ENCODE data around the gene GRIN1.

GRIN1 gene

DNA sequence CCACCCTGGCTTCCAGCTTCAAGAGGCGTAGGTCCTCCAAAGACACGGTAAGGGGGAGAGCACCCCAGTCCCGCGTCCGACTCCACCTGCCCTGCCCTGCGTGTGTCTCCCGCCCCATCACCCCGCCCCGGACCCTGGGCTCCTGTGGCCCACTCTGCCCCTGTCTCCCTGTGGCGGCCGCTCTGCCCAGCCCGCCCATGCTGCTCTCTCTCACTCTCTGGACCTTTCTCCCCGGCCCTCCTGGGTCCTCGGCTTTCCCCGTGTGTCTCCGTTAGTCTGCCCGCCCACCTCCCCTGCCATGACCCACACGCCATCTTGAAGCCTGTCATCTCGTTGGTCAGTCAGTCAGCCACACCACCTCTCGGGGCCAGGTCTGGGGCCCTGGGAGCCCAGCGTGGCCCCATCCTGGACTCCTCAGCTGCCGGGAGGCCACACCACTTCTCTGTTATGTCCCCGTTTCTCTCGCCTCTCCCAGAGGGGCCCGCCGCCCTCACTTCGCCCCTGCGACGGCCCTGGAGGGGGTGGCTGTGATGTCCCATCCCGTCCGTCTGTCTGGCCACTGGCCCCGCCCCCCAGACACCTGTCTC, 26.4 kb downstream of the GRIN1 start:
- no peak for DNase-seq (ENCODE audit: low read depth)

DNA sequence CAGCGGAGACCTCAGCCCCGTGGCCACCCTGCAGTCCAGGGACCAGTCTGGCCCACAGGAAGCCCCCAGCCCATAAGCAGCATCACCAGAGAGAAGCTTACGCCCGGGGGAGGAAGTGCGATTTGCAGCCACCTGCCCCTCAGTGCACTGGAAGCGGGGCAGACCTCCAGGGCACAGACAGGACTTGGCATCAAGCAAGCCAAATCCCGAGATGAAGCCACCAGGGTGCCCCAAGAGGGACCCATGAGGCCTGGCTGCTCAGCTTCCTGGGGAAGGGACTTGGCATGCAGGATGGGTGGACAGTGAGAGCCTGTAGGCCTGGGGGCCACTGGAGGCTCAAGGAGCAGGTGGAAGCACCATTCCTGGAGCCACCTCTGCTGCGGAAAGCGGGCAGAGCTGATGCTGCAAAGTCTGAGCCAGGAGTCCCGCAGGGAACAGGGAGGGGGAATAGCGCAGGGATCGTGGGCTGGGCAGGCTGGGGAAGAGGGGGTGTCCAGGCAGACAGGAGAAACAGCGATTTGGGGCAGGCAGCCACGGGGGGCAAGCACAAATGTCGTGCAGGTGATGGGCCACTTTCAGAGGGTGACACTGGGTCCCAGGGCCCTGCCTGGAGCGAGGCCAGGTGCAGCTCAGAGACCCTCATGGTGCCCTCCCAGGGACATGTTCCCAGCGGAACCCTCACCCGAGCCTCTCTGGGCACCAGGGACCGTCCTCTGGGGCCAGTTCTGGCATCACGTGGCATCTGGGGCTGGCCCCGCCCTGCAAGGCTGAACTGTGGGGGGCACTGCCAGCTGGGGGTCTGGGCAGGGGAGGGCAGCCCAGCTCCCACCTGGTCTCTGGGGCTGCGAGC, 27.7 kb downstream of the GRIN1 start:
- DNase-seq (ENCODE audit: low read depth): no peak

- no peak for DNase-seq (ENCODE audit: low read depth)
Measured at GRCh38 chr9:137167277-137167746, 28.4 kb downstream of the GRIN1 start.

GRCh38 chr9:137167747-137168572, 29.0 kb downstream of the GRIN1 start:
- no peak for DNase-seq (ENCODE audit: low read depth)

- DNase-seq (ENCODE audit: low read depth): no peak
Measured at GRCh38 chr9:137168573-137168903, 29.6 kb downstream of the GRIN1 start.

DNA sequence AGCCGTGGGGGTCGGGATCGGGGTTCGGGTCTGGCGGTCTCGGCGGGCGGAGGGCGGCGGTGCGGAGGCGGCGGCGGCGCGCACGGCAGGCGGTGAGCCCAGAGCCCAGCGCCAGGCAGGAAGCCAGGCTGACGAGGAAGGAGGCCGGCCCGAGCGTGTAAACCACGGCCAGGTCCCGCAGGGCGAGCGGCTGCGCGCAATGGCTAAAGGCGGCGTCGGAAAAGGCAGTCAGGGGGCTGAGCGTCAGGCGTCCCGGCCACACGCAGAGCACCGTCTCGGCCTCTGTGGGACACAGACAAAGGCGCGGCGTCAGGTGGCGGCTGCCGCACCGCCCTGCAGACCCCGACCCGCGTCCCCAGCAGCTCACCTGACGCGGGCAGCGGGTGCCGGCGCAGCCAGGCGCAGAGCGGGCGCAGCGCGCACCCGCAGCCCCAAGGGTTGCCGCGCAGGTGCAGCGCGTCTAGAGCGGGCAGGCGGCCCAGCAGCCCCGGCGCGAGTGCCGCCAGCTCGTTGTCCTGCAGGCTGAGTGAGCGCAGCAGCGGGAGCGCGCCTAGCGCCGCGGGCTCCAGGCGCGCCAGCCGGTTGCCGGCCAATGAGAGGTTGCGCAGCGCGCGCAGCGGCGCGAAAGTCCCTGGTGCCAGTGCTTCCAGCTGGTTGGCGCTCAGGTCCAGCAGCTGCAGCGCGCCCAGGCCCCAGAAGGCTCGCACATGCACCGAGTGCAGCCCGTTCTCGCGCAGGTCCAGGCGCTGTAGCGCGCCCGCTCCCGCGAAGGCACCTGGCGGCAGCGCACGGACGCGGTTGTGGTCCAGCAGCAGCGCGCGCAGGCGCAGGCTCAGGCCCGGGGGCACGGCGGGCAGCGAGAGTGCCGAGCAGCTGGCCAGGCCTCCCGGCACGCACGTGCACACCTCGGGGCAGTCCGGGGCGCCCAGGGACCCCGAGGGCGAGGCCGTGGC, 30.2 kb downstream of the GRIN1 start:
- no peak for DNase-seq (ENCODE audit: low read depth)

DNA sequence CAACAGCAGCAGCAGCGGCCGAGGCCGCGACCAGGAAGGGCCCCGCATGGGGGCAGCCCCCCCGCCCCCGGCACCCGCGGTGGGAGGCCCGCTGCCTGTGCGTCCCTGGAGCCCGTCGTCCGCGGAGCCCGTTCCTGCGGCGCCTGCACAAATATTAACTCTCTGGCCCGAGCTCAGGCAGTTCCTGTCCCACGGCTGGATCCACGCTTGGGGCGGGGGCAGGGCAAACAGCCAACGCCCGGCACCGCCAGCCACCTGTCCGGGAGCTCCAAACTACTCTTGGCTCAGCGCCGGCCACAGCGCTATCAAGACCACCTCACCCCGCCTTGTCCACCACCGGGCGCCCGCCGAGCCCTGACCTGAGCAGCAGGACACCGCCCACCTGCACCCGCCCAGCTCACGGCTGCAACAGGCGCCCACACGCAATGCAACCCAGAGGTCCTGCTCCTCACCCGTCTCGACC, 31.0 kb downstream of the GRIN1 start, which contains the start of gene LRRC26:
LRRC26 (minus strand) TSS at position 156 of the 463 bp plus-strand sequence; CDS start at position 48, 108 bp downstream.
- DNase-seq (ENCODE audit: low read depth): no peak

DNA sequence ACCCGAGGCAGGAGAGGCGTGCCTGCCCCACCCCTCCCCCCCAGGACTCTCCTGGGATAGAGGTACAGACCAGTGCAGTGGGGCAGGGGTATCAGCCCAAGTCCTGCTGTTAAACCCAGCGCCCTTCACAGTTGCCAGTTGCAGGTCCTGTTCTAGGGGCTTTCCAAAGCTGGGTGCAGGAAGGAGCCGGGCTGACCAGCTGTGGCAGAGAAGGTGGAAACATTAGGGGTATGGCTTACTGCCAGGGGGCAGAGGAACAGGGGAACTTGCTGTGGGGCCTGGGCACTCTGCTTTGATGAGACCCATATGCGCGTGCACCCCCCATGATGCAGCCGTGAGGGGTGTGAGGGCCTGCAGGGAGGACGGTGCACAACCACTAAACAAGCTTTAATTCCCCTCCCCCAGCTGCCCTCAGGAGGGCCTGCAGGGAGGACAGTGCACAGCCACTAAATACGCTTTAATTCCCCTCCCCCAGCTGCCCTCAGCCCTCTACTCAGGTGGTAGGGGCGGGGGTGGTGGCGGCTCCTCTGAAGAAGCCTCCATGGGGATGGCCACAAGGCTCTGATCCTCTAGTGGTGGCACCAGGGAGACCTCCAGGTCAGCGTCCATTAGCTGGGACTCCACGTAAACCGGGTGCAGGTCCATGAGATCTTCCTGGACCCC, 31.7 kb downstream of the GRIN1 start:
- DNase-seq (ENCODE audit: low read depth): no peak

DNA sequence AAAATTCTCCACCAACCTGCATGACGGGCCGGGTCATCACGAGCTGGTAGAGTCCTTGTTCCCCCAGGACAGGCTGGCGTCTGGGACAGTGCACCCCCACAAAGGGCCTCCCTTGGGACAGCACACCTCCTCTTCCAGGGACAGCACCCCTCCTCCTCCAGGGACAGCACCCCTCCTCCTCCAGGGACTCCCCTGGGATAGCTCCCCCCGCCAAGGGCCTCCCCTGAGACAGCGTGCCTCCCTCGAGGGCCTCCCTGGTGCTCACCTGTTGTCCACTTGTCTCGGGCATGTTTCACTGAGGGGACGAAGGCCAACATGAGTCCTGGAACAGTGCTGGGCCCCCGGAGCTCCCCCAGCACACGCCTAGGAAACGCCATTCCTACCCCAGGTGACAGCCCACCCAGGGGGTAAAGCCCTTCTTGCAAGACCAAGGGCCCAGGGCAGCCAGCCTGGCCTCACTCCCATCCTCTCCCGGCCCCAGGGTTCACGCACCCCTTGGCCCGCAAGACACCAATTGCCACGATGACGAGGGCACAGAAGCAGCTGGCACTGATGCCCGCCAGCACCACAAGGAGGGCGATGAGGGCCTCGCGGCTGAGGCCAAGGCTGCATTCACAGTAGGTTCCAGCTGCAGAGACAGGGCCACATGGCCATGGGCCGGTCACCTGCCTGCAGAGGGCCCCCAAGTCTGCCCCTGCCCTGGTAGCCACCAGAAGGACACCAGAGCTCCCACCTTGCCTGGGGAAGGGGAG, 32.4 kb downstream of the GRIN1 start:
- DNase-seq (ENCODE audit: low read depth): no peak

DNA sequence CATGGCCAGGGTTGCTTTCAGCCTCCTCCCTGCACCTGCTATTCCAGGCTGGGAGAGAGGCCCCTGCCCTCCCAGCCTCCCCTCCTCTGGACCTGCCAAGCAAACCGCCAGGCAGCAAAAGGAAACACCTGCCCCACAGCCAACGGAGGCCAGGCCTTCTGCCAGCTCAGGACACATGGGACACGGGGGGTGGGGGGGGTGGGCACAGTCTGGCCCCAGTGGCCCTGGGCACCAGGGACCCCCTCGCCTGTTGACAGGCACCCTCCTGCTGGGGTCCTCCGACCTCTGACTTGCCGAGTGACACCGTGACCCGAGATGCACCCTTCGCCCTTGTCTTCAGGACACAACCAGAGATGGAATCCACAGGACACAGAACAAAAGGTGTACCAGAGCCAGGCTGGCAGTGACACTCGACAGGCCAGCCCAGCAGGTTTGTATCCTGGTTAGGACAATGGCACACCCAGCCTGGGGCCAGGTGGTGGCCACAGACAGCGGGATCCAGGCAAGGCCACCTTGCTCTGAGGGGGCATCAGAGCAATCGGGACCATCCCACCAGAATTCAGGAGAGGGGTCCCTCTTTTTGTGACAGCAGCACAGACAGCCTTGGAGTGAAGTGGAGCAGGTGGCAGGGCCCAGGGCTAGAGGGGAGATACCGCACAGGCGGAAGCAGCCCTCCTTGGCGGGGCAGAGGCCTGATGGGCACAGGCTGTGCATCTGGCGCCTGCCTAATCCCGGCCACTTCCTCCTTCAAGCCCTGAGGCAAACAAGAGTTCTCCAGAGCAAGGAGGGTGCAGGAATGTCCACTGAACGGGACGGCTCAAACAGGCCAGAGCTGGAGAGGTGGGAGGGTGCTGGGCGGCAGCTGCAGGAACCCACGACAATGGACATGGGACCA, 34.2 kb downstream of the GRIN1 start:
- DNase-seq (ENCODE audit: low read depth): no peak

- no peak for DNase-seq (ENCODE audit: low read depth)
Measured at GRCh38 chr9:137173796-137174664, 35.1 kb downstream of the GRIN1 start.

- DNase-seq (ENCODE audit: low read depth): no peak
Measured at GRCh38 chr9:137174722-137175293, 35.9 kb downstream of the GRIN1 start.

DNA sequence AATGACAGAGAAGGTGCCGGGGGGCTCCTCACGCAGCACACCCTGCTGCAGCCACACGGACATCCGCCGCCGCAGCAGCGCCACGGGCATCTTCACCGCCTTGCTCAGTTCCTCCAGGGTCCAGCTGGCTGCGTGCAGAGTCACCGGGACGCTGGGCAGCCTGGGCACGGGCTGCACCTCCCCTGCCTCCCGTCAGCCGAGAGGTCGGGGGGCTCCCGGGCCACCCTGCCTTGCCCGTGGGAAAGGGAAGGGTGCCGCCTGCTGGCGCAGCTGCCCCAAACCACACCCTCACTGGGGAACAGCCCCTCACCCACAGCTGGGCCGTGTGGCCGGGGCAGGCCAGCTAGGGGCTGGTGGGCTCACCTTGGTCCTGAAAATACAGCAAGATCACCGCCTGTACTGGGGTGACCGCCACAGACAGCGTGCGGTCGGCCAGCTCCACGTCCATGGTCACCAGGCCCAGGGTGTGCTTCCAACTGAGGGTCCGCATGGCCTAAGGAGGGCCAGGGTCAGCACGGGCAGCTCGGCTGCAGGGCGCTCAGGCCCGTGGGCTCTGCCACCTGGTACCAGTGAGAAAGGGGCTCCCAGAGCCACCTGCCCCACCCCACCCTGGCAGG, 36.5 kb downstream of the GRIN1 start:
- DNase-seq (ENCODE audit: low read depth): no peak

GRCh38 chr9:137176302-137177182, 37.6 kb downstream of the GRIN1 start:
- no peak for DNase-seq (ENCODE audit: low read depth)

DNA sequence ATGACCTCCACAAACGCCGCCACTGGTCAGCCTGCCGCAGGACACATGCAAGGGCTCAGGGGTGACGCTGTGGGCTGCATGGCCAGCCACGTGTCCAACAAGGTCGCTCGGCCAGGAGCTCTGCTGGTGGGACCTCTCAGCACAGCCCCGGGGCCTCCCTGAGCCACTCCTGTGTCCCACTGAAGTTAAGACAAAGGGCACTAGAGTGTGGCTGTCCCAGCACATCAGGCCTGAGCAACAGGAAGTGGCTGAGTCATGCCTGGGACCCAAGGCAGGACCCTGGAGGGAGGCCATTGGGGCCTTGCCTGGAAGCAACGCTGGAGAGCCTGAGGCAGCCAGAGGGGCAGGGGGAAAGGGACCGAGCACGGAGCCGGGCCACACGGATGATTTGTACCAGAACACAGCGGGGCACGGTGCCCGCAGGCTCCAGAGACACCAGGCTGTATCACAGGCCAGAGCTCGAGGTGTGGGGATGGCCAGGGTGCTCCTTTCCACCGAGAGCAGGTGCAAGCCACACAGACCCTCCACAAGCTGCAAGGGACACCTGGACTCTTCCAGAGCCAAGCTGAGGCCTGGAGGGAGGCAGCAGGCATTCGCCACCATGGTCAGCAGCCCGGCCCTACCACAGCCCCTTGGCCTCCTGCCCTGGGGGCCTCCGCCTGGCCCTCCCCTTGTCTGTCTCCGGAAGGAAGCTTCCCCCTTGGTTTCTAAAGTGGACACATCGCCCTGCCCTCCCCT, 39.4 kb downstream of the GRIN1 start:
- no peak for DNase-seq (ENCODE audit: low read depth)

Measured in HS-27A (cell line).